ENCODE results near the gene B3GNT2.

DNA sequence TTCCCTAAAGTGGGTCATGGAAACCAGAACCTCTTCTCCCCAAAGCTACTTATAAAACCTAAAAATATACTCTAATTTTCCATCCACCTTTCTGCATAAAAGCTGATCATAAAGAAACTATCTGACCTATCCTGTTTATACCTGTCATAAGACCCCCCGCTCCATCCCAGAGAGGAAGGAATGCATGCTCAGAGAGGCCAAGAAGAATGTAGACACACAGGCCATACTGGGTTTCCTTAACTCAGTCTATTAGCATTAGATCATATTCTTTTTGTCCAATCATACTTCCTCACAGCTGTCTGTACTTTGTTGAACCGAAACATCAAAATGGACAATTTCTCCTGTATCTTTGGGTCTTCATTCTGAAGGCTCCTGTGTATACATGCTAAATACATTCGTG, 52.3 kb downstream of the B3GNT2 start:
- TF ChIP-seq CTCF (IDR thresholded peaks at IDR 0.05; ENCODE audit: poor library complexity) (no peak), EZH2 (IDR thresholded peaks at IDR 0.05; ENCODE audit: borderline replicate concordance) (no peak)

Measured in hepatocyte (in vitro differentiated cells).